Epithelial cell of prostate (primary cell): Measurements from ENCODE around the gene CTXN2.
A peak's percentile ranks its signal among the peaks of the same experiment; 100 is the strongest.

ENCODE experiments used
- DNase-seq: peaks from one replicate; pipeline ENCODE4 v3.0.0-alpha.2; 2011; ENCODE audit warnings: low read depth, low spot score
- H3K27ac ChIP-seq: fragments of 450-650 bp; 2 replicates; pipeline ENCODE4 v1.5.1; 2017; ENCODE audit warnings: mild to moderate bottlenecking

The CTXN2 gene

GRCh38 chr15:48221261-48221660 is 29.8 kb downstream of the CTXN2 start:
- no peak for DNase-seq
- H3K27ac ChIP-seq, result no peak overlapping the region

GRCh38 chr15:48221885-48222284 is 30.4 kb downstream of the CTXN2 start:
- no peak overlapping the region for H3K27ac ChIP-seq
- no peak for DNase-seq

GRCh38 chr15:48222627-48223026 is 31.2 kb downstream of the CTXN2 start:
- no peak for DNase-seq
- no peak overlapping the region for H3K27ac ChIP-seq

DNA sequence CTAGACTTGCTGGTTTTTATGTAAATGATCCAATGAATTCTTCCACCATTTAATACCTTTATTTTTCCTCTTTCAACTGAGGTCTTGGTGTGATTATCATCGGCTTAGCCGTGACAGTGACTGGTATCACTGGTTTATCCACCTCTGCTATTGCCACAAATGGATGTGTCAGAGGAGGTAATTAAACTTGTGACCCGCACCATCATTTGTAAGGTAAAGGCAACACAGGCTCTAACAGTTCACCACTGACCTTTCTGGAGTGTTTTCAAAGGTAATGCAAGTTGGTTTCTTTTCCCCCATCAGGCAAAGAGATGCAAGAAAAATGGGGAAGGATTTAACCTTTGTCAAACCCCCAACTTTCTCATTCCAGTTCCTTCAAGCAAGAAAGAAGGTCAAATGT is 34.3 kb downstream of the CTXN2 start:
- no peak for DNase-seq

GRCh38 chr15:48230498-48230897 is 39.0 kb downstream of the CTXN2 start:
- DNase-seq, result no peak

More for the DNA sequence above, 34.3 kb downstream of the CTXN2 start:
- no peak overlapping the region for H3K27ac ChIP-seq

DNA sequence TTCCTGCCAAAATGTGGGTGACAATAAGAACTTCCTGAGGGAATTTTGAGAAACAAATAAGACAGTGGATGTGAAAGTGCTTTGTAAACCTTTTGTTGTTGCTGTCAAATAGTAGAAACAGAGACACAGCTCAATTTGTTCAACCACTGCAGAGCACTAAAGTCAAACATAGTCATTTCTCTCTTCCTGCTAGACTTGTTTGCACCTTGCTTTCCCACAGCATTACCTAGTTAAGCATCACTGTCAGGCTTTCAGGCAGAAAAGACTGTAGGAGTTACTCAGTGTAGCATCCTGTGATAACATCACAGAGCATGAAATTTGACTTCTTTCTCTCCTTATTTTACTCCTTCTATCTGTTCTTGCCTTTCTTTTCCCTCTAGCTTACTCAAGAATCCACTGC is 41.8 kb downstream of the CTXN2 start:
- no peak for DNase-seq
- no peak overlapping the region for H3K27ac ChIP-seq

More at GRCh38 chr15:48230498-48230897, 39.0 kb downstream of the CTXN2 start:
- no peak overlapping the region for H3K27ac ChIP-seq

GRCh38 chr15:48239334-48239733 is 47.9 kb downstream of the CTXN2 start:
- DNase-seq, result no peak
- H3K27ac ChIP-seq, result no peak overlapping the region

DNA sequence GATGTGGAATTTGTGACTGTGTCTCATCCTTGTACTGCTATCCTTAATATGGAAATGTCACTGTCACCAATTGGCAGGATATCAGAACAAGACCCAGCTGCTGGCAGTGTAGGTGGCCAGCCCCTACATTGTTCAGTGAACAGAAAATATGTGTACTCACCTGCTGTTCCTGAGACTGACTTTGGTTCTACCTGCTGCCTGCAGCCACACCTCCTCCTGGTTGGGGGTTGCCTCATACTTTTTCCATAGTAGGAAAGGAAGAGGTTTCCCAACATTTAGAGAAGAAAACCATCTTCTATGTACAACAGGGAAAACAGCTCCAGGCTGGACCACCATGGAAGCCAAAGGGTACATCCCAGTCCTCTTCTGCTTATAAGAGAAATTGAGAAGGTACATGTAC is 50.5 kb downstream of the CTXN2 start:
- no peak overlapping the region for H3K27ac ChIP-seq
- DNase-seq, result no peak

- no peak for DNase-seq
- no peak overlapping the region for H3K27ac ChIP-seq
Observed at GRCh38 chr15:48242535-48242934, 51.1 kb downstream of the CTXN2 start.

DNA sequence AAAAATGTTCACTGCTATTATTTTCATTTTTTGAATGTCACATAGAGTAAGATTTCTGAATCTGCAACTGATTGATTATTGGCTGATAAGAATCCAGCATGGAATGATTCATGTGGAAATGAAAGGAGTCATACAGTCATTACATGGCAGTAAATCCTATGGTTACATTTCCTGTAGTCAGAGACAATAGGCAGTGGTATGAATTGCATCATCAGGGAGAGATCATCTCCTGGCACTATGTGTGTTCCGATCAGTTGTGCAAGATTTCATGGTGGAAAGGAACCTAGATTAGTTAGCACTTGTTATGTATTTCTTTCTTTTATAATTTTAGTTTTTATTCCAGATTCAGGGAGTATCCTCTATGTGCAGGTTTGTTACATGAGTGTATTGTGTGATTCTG is 53.5 kb downstream of the CTXN2 start:
- DNase-seq, result peak; percentile 56
- peak overlapping the region; percentile 16 for H3K27ac ChIP-seq

DNA sequence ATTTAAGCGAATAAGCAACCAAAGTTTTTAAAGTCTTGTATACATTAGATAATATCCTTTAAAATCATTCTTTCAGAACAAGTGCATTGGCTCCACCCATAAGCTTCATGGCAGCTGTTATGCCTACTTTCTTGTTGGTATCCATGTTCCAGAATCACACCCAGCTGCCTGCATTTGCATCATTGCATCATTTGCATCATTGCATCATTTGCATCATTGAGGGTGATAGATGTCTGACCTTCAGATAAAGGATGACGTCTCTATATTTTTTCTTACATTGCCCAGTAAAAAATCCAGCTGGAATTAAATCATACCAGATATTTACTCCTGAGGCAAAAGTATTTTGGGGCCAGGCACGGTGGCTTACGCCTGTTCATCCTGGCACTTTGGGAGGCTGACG is 56.9 kb downstream of the CTXN2 start:
- no peak for DNase-seq
- H3K27ac ChIP-seq, result no peak overlapping the region

GRCh38 chr15:48250640-48251076 is 59.2 kb downstream of the CTXN2 start:
- DNase-seq, result peak; percentile 39
- no peak overlapping the region for H3K27ac ChIP-seq

- no peak for DNase-seq
- no peak overlapping the region for H3K27ac ChIP-seq
Observed at GRCh38 chr15:48253172-48253571, 61.7 kb downstream of the CTXN2 start.
